Measurements from ENCODE around the gene MON2. TPM values are rescaled to one million over a fixed set of nuclear protein-coding genes. Genes with fewer than 3 reads are reported as not detected.

The MON2 gene
- total RNA-seq, 1 experiment from 2014 or later: 30.1 TPM

DNA sequence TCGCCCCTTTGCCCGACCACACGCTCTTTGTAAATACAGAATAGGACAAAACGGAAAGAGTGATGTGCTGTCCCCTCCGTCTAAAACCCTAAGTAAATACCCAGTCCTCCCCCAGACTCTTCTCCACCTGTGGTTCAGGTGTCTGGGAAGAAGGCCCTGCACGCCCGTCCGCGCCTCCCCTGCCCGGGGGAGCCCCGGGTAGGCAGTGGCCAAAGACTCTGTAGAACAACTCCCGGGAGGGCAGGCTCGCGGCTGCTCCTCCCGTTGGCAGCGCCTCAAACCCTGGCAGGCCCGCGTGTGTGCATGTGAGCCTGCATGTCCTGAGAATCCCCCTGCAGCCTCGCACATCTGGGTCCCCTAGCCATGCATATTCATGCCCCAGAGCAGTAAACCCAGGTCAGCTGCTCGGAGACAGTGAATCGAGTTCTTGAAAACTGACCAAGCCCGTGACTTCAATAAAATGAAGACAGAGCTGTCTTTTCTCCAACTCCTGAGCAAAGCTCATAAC lies 165.8 kb downstream of the MON2 start:
- BruUV-seq (replicated peaks): no TSS peak
- DNase-seq (ENCODE audit: low read depth, low spot score) (no peak), ATAC-seq (peak; percentile 78)
- intact Hi-C loops (cut with micrococcal nuclease; ENCODE audit: unreplicated experiment) (no loop called here), in situ Hi-C loops (cut with HindIII; ENCODE audit: low pct_unique_long_range_greater_than_20kb, low sequenced_read_pairs) (no loop called here)
- H3K27me3 ChIP-seq (ENCODE audit: control insufficient read depth, insufficient read depth, low read length): no peaks in the 10 kb centered on the region
- CTCF ChIA-PET: no interaction called here
- H3K9me3 ChIP-seq (ENCODE audit: control insufficient read depth, insufficient read depth, low read depth, low read length): no peaks in the 10 kb centered on the region
- TF ChIP-seq, protein P1, sequence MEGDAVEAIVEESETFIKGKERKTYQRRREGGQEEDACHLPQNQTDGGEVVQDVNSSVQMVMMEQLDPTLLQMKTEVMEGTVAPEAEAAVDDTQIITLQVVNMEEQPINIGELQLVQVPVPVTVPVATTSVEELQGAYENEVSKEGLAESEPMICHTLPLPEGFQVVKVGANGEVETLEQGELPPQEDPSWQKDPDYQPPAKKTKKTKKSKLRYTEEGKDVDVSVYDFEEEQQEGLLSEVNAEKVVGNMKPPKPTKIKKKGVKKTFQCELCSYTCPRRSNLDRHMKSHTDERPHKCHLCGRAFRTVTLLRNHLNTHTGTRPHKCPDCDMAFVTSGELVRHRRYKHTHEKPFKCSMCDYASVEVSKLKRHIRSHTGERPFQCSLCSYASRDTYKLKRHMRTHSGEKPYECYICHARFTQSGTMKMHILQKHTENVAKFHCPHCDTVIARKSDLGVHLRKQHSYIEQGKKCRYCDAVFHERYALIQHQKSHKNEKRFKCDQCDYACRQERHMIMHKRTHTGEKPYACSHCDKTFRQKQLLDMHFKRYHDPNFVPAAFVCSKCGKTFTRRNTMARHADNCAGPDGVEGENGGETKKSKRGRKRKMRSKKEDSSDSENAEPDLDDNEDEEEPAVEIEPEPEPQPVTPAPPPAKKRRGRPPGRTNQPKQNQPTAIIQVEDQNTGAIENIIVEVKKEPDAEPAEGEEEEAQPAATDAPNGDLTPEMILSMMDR (IDR thresholded peaks at IDR 0.05): no peak
- TF ChIP-seq POLR2AphosphoS5 (IDR thresholded peaks at IDR 0.05; ENCODE audit: low read depth, low read length): no peak
- no peak for TF ChIP-seq SIN3A (IDR thresholded peaks at IDR 0.05; ENCODE audit: borderline replicate concordance, insufficient read depth, low read depth, low read length)
- no peak for TF ChIP-seq TCF7L2 (IDR thresholded peaks at IDR 0.05; ENCODE audit: low read depth, low read length)
- TF ChIP-seq, protein P2, sequence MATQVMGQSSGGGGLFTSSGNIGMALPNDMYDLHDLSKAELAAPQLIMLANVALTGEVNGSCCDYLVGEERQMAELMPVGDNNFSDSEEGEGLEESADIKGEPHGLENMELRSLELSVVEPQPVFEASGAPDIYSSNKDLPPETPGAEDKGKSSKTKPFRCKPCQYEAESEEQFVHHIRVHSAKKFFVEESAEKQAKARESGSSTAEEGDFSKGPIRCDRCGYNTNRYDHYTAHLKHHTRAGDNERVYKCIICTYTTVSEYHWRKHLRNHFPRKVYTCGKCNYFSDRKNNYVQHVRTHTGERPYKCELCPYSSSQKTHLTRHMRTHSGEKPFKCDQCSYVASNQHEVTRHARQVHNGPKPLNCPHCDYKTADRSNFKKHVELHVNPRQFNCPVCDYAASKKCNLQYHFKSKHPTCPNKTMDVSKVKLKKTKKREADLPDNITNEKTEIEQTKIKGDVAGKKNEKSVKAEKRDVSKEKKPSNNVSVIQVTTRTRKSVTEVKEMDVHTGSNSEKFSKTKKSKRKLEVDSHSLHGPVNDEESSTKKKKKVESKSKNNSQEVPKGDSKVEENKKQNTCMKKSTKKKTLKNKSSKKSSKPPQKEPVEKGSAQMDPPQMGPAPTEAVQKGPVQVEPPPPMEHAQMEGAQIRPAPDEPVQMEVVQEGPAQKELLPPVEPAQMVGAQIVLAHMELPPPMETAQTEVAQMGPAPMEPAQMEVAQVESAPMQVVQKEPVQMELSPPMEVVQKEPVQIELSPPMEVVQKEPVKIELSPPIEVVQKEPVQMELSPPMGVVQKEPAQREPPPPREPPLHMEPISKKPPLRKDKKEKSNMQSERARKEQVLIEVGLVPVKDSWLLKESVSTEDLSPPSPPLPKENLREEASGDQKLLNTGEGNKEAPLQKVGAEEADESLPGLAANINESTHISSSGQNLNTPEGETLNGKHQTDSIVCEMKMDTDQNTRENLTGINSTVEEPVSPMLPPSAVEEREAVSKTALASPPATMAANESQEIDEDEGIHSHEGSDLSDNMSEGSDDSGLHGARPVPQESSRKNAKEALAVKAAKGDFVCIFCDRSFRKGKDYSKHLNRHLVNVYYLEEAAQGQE (IDR thresholded peaks at IDR 0.05; ENCODE audit: insufficient read depth in 1 of 2, low read depth in 2 of 2, low read length in 1 of 2): no peak
- peaks cover 13% of the 10 kb centered on the region for H3K4me1 ChIP-seq (ENCODE audit: control insufficient read depth, insufficient read depth, low read length)
- POLR2A ChIA-PET: no interaction called here
- peak overlapping the region; percentile 55 to 71 for H3K4me3 ChIP-seq (ENCODE audit: low read depth in 2 of 2, low read length in 2 of 2)
- peak overlapping the region; percentile 67 for H3K27ac ChIP-seq (ENCODE audit: low read length)
- H3K36me3 ChIP-seq (ENCODE audit: control insufficient read depth, insufficient read depth, low read length): no peaks in the 10 kb centered on the region

DNA sequence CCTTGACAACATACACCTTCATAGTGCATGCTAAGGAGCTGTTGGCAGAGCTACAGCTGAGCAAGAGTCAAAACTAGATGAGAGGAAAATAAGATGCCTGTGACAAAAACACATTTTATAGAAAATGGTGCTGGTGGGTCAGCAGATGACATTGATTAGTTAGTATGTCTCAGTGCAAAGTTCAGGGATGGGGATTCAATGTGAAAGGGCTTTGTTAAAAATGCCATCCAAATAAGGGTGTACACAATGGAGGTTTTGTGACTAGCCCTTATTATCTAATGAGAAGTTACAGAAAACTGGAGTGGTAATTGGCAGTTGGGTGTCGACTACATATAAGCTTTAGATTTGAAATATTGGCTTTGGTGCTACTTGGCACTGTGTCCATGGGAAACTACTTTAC lies 169.0 kb downstream of the MON2 start:
- in situ Hi-C loops (cut with HindIII; ENCODE audit: low pct_unique_long_range_greater_than_20kb, low sequenced_read_pairs): no loop called here
- BruUV-seq (replicated peaks): no TSS peak
- Histone ChIP-seq H3K27ac (ENCODE audit: low read length) (no peak overlapping the region), H3K36me3 (ENCODE audit: control insufficient read depth, insufficient read depth, low read length) (no peaks in the 10 kb centered on the region), H3K4me1 (ENCODE audit: control insufficient read depth, insufficient read depth, low read length) (peaks cover 13% of the 10 kb centered on the region), H3K9me3 (ENCODE audit: control insufficient read depth, insufficient read depth, low read depth, low read length) (no peaks in the 10 kb centered on the region), H3K27me3 (ENCODE audit: control insufficient read depth, insufficient read depth, low read length) (no peaks in the 10 kb centered on the region), H3K4me3 (ENCODE audit: low read depth in 2 of 2, low read length in 2 of 2) (no peak overlapping the region)
- DNase-seq (ENCODE audit: low read depth, low spot score) (no peak), ATAC-seq (no peak)
- CTCF ChIA-PET: no interaction called here
- POLR2A ChIA-PET: no interaction called here
- intact Hi-C loops (cut with micrococcal nuclease; ENCODE audit: unreplicated experiment): no loop called here
- TF ChIP-seq SIN3A (IDR thresholded peaks at IDR 0.05; ENCODE audit: borderline replicate concordance, insufficient read depth, low read depth, low read length): no peak
- TF ChIP-seq POLR2AphosphoS5 (IDR thresholded peaks at IDR 0.05; ENCODE audit: low read depth, low read length): no peak
- TF ChIP-seq TCF7L2 (IDR thresholded peaks at IDR 0.05; ENCODE audit: low read depth, low read length): no peak
- TF ChIP-seq, protein P2 (IDR thresholded peaks at IDR 0.05; ENCODE audit: insufficient read depth in 1 of 2, low read depth in 2 of 2, low read length in 1 of 2): no peak
- TF ChIP-seq, protein P1 (IDR thresholded peaks at IDR 0.05): no peak
